Endometrial microvascular endothelial cells (primary cell): ENCODE results near the gene NEDD8. TPM values are rescaled to one million over a fixed set of nuclear protein-coding genes. Genes with fewer than 3 reads are reported as not detected.

Experiments used
- in situ Hi-C: cut with HindIII; loops from 2 replicates; pipeline ENCODE4 v1.10.0; 2017; ENCODE audit warnings: low sequenced_read_pairs, low pct_unique_long_range_greater_than_20kb; ENCODE audit errors: inconsistent ontology term
- total RNA-seq: library from RNA; depleted of rRNA; stranded (reverse); fragments of >200 nt; gene quantifications from one replicate; pipeline ENCODE4 v1.2.3, GENCODE V29; 2015; ENCODE audit errors: inconsistent ontology term

Gene NEDD8
- total RNA-seq, 1 donor from 2014 or later, result 193 TPM

DNA sequence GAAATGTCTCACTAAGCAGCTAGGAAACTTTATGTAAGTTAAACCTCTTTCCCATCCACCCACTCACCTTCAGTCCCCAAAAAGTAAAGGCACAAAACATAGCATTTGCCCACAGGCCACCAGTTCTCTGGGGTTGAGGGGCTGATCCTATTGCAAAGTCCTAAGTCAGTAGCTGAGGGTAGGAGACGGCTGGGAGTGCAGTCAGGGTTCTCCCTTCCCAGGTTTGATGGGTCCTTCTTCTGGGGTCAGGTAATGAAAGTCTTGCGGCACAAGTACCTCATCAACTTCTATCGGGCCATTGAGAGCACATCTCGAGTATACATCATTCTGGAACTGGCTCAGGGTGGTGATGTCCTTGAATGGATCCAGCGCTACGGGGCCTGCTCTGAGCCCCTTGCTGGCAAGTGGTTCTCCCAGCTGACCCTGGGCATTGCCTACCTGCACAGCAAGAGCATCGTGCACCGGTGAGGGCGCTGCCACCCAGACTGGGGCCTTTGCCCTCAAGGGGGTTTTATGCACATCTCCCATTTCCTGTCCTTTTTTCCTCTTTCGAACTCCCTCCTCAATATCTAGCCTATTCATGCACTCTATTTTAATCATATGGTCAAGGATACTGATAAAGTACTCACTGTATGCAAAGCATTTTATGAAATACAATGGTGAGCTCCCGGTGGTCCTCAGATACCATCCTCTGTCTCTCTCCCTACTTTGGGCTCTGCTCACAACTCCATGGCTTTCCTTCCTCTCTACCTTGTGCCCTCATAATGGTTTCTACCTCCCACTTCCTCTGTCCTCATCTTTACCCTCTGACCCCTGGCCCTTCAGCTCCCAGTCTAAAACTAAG is 25.7 kb downstream of the NEDD8 start:
- in situ Hi-C loops, result loop anchor here (10.0 kb wide), 1 partner anchor 88 kb away; the partner anchor contains the start of genes DHRS1 and NOP9

DNA sequence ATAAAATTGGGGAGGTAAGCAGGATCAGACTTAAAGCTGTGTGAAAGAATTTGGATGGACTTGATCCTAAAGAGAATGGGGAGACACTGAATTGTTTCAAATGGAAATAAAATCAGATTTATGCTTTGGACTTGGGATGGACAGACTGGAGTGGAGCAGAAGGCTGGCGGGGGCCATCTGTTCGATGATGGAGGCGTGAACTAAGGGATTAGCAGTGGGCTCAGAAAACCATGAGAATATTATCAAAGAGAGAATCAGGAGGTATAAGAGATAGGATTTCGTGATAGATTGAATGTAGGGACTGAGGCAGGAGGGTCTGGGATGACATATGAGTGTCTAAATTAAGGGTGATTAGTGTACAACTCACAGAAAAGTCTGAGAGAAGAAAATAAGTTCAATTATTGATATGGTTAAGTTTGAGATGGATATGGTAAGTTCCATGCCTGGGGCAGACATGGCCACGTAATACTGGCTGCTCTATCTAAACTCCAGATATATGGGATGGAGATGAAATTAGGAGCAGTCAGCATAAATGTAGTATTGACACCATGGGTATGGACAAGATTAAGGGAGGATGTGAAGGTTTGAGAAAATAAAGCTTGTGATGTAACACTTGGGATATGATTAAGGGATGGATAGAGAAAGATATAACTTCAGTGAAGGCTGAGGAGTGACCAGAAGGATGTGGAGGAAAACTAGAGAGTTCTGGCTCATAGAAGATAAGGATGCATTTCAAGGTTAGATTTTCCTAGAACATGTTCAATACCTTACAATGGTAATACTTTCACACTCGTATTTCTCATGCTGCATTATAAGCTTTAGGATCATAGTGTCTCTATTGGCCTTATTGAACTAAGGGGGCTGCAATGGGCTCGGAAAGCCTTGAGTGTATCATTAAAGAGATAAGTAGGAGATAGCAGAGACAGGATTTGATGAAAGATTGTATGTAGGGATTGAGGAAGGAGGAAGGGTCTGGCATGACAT is 27.7 kb downstream of the NEDD8 start:
- in situ Hi-C loops, result loop anchor here (10.0 kb wide), 1 partner anchor 90 kb away; the partner anchor contains the start of genes DHRS1 and NOP9

DNA sequence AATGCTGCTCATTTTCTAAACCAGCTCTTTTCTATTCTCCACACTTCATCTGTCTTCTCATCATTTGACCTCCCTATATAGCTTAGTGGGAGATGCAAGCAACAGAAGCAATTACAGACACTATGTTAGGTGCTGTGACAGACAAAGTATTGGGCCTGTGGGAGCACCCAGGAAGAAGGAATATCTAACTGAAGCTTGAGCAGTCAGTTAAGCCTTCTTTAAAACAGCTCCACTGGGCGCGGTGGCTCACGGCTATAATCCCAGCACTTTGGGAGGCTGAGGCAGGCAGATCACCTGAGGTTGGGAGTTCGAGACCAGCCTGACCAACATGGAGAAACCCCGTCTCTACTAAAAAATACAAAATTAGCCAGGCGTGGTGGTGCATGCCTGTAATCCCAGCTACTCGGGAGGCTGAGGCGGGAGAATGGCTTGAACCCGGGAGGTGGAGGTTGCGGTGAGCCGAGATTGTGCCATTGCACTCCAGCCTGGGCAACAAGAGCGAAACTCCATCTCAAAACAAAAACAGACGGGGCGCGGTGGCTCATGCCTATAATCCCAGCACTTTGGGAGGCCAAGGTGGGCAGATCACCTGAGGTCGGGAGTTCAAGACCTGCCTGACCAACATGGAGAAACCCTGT is 28.8 kb downstream of the NEDD8 start:
- in situ Hi-C loops, result loop anchor here (10.0 kb wide), 1 partner anchor 91 kb away; the partner anchor contains the start of genes DHRS1 and NOP9

DNA sequence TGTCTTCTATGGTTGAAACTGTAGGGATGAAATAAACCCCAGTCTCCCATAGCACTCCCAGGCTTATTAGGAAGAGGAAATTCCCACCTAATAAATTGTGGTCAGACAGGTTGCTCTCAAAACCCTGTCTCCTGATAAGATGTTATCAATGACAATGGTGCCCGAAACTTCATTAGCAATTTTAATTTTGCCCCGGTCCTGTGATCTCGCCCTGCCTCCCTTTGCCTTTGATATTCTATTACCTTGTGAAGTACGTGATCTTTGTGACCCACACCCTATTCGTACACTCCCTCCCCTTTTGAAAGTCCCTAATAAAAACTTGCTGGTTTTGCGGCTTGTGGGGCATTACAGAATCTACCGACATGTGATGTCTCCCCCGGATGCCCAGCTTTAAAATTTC is 29.6 kb downstream of the NEDD8 start:
- in situ Hi-C loops, result loop anchor here (10.0 kb wide), 1 partner anchor 92 kb away; the partner anchor contains the start of genes DHRS1 and NOP9

DNA sequence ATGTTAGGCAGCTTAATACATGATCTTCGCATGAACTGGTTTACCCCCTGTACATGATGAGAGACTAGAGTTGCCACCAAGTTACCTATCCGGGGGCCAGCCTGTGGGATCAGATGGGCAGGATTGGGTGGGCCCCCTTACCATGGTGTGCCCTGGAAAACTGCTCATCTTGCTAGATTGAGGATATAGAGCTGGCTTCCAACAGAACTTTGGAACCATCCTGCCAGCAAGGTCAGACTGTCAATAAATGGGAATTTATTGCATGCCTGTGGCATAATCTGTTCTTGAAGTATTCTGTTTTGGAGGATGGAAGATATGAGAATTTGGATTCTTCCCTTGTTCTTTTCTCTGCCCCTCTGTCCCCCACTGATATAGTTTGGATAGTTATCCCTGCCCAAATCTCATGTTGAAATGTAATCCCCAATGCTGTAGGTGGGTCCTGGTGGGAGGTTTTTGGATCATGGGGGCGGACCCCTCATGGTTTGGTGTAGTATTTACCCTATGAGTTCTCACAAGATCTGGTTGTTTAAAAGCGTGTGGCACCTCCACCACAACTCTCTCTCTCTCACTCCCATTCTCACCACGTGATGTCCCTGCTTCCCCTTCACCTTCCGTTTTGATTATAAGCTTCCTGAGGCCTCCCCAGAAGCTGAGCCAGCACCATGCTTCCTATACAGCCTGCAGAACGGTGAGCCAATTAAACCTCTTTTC is 33.2 kb downstream of the NEDD8 start:
- in situ Hi-C loops, result no loop called here

DNA sequence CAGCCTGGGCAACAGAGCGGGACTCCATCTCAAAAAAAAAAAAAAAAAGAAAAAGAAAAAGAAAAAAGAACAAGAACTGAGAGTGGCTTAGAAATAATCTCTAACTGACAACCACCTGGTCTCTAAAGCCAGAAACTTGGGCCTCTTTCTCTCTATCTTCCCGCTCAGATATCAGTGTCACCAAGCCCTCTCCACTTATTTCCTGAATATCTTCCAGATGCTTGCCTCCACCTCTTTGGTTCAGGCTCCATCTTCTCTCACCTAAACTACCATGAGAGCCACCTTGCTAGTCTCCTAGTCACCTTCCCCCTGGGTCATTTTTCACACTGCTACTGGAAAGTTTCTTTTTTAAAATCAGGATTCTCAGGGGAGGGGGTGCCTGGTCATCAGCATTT is 35.1 kb downstream of the NEDD8 start:
- in situ Hi-C loops, result no loop called here

DNA sequence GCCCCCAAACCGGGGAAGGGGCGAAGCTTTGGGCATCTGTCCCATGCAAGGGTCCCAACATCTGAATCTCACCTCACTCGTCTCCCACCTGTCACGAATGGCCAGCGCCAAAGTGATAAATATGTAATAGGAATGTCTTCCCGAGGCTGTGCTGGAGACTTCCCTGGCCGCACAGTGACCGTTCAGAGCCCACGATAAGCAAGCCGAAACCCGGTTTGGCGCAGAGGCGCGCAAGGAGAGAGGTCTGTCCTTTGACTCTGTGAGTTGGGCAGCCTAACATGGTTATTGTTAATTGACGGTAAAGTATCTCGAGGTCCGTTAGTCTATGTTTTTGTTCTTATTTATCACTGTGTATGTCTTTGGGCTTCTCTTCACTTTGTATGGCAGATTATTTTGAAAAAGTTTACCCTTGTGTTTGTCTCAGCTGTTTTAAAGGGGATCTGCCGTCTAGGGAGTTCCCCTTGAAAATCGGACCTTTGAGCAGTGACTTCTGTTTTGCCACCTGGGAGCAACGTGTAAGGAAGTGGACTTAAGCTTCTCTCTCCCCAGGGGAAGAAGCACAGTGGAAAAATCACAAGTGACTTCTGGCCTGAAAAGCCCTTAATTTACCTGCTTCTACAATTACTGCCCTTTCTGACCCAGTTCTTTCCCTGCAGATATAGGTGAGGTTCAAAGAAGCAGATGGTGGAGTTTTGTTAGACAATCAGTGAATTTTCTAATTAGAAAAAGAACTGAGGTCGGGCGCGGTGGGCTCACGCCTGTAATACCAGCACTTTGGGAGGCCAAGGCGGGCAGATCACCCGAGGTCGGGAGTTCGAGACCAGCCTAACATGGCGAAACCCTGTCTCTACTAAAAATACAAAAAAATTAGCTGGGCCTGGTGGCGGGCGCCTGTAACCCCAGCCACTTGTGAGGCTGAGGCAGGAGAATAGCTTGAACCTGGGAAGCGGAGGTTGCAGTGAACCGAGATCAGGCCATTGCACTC is 35.8 kb downstream of the NEDD8 start:
- in situ Hi-C loops, result no loop called here

DNA sequence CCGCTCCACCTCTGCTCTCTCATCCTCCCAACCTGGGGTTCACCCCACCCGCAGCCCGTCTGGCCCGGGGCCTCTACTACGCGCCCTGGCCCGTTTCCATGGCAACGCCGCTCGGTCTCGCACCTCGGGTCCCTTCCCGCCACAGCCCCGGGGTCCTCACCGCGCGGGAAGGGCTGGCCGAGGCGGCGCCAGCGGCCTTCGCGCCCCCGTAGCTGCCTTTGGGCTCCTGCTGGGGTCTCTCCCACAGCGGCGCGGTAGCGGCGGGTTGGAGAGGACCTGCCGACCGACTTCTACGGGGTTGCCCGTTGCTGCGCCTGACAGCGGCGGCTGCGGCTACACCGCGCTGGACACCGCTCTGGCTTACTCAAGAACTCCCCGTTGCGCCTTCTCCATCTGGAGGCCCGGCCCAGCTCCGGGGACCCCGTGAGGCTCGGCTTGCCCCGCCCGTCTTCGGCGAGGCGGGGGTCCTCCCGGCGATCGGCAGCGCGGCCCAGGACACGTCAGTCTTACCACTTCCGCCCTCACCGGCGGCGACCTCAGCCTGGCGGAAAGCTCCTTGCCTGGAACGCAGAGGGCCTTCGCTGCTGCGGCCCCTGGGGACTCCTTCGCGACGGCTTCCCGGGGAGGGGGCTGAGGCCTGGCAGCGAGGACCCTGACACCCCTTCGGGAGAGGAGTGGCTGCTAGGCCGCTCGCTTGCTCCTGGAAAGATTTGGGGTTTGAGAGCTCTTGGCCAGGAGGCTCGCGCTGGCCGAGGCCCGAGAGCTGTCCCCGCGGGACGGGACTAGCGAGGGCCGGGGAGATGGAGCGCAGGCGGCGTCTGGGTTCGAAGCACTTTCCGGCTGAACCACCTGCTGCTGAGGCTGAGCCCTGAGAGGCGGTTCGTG is 36.7 kb downstream of the NEDD8 start, which contains the start of gene TM9SF1:
TM9SF1 (minus strand) TSS at position 256 of the 885 bp plus-strand sequence. CDS start 422 bp downstream, outside the sequence.
- in situ Hi-C loops, result no loop called here

DNA sequence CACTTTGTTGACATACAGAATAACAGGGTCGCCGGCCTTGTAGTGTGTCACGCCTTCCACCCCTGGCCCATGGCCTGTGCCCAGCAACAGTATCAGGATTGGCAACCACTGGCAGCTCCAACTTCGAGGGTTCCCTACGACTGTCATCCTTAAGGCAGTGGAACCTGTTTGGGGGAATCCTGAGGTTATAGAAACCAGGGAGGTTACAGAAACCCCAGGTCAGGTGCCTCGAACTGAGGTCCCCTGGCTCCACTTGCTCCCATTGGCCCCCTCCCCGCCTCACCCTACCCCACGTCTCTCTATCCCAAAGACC is 37.3 kb downstream of the NEDD8 start:
- in situ Hi-C loops, result no loop called here

DNA sequence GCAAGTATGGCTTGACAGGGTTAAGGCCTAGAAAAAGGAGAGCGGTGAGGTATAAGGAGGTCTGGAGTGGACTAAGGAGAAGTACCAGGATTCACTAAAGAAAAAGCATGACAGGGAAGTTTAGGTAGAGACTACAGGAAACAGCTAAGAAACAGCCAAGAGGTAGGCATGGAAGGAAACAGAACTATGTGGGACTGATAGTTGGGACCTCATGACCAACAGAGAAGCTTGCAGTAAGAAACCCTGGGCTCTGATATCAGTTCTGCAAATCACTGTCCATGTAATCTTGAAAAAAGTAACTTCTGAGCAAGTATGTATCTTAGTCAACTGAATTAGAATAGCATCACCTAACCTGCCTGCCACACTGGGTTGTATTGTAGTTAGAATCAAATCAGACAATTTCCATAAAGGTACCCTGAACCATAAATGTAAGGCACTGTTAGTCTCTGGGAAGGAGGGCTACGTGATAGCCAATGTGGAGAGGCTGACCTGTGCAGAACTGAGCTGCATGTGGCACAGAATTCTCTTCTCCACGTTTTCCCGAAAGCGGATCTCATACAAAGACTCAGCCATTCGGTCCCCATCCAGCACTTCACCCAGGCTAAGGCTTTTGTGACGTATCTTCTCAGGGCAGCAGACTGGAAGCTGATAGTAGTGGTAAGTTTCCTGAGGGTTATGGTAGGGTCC is 37.8 kb downstream of the NEDD8 start:
- in situ Hi-C loops, result no loop called here

DNA sequence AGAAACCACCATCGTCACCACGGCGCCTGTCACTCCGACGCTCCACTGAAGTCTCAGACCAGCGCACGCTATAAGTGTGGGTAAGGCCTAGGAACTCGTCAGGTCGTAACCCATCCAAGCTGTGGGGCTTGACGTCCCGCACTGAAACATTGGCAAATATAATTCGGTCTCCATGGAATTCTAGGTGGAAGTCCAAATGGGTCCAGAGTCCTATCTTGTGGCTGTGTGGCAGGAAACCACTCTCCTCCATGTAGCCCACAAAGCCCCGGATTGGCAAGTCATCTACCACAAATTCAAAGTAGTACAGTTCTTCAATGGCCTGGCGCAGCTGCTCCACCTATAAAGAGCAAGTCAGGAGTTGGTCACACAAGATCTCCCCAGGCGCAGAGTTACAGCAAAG is 39.2 kb downstream of the NEDD8 start:
- in situ Hi-C loops, result no loop called here

DNA sequence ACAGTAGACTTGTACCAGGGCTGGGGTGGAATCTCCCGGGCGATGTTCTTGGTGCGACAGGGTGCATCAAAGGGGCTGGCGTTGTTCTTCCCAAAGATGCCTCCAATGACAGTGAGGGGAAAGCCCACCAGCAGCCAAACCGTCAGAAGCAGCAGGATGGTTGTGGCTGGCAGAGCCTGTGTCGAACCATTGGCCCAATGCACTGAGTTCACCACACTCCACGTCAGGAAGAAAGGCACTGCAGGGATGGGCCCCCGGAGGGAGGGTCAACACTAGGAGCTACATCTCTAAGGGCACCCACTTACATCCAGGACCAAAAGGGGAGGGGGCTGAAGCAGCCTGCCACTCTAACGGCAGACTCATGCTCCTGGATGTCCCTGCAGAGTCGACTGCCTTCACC is 41.8 kb downstream of the NEDD8 start:
- in situ Hi-C loops, result no loop called here

DNA sequence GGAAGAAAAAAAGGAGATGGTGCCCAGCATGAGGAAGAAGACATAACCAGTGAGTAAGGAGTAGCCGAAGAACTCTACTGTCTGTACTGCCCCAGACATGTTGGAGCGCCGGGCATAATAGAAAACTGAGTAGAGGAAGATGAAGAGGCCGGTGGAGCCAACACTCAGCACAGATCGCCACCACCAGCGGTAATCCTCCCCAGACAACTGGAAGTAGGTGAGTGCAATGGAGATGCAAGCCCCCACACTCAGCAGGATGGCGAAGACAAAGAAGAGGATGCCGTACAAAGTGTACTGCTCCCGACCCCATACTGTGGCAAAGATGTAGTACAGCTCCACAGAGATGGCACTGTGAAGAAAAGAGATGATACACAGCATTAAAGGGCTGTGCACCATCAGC is 42.7 kb downstream of the NEDD8 start:
- in situ Hi-C loops, result no loop called here

DNA sequence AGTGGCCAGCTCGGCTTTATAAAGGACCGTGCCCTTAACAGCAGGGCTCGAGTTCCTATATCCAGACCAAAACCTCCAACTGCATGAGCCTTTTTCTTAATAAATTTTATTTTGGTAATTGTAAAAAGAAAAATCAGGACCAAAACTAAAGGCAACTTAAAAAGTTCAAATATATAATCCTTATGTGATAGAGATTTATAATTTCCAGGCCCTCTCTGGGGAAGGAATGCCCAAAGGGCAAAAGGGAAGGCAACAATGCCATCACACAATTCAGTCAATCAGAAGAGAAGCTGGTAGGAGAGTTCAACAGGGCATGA is 43.1 kb downstream of the NEDD8 start:
- in situ Hi-C loops, result no loop called here

DNA sequence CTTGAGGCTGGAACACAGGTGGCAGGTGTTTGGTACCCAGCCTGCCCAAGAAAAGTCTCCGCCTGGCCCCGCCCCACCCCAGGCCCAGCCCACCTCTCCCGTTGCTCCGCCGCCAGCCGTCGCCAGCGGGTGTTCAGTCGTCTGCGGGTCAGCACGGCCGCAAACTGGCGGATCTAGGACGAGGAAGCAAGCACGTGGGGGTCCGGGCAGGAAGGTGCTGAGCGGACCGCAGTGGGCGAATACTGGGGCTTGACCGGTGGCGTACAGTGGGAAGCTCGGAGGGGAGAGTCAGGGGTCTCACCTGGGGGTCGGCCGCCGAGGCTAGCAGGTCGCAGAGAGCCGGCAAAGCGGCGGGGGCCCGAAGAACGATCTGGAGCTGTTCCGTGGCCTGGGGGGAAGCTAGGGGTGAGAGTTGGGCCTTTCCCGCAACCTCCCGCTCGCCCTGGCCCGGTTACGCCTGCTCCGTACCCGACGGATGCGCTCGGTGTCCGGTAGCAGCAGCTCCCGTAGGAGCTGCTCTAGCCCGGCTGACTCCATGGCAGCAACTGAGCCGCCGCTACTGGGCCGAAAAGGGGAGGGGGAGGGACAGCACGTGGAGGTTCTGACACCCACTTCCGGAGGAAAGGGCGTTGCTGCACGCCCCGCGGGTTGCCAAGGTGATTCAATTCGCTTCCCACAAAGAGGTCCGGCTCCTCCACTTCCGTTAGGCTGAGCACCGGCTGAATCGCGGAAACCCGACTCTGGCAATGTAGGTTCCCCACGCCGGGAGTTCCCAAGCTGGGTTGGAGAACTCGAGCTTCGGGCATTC is 43.7 kb downstream of the NEDD8 start, which contains the start of gene IPO4:
IPO4 (minus strand) TSS at position 566 of the 808 bp plus-strand sequence; CDS start at position 537, 29 bp downstream.
- in situ Hi-C loops, result no loop called here
